Cardiac atrium fibroblast (primary cell): ENCODE data around the gene KICS2. TPM values are rescaled to one million over a fixed set of nuclear protein-coding genes. Genes with fewer than 3 reads are reported as not detected.

Experiments
- total RNA-seq: library from RNA; depleted of rRNA; stranded (reverse); fragments of >200 nt; gene quantifications from 2 replicates; pipeline ENCODE4 v1.2.3, GENCODE V29; 2015

Gene KICS2
- total RNA-seq, result 0.90 and 1.6 TPM in 2 replicates

GRCh38 chr12:64222009-64222765 is at the start of gene KICS2:
TSS of gene KICS2 (minus strand) at chr12:64222296. CDS start at chr12:64222237, 59 bp downstream.

Other genes starting within 250 kb of the KICS2 start
- gene C12orf56, start 168.5 kb upstream of the KICS2 start, total RNA-seq, result not detected in 2 replicates
- gene XPOT, start 182.1 kb upstream of the KICS2 start, total RNA-seq, result 79.3 and 93.2 TPM in 2 replicates
- gene TBK1, start 229.8 kb upstream of the KICS2 start, total RNA-seq, result 11.3 and 13.2 TPM in 2 replicates